ENCODE results near the gene PAPPA.

PAPPA gene

DNA sequence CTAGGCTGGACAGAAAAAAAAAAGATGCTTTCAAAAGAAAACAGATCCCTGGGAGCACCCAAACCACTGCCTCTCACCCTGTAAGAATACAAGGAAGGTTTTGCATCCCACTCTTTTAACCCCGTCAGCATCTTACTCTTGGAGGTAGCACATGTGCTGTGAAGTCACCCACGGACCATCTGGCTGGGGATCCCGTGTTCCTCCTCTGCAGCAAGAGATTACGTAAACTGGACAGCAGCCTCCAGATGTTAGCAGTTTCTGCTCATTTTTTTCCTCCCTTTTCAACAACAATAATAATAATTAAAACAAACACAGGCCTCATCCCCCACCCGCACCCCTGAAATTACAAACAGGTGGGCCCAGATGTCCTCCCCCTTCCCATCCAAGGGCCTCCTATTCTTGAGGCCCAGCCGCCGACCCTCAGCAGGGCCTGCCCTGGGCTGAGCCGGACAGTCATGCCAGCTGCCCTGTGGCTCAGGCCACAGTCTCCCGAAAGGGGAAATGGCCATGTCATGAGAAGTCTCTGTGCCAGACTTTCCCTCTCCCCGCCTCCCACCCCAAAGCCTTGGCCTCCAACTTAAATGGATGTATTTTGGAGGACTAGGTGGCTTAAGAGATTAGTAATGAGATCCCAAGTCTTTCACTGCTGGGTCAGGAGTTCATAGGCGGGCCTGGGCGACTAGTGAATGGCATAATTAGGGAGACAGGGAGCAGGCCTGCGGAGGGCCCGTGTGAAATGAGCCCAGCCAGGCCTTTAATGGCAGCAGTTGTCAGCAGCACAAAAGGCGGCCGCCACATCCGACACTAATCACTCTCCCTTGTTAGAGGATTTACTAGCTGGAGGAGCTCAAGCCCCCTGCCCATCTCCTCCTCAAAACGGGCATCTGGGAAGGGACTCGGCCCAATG lies 165.1 kb downstream of the PAPPA start:
- peak; percentile 91 for DNase-seq (ENCODE audit: low read depth)
- no peak overlapping the region for H3K4me3 ChIP-seq (ENCODE audit: low read depth, low read length)

DNA sequence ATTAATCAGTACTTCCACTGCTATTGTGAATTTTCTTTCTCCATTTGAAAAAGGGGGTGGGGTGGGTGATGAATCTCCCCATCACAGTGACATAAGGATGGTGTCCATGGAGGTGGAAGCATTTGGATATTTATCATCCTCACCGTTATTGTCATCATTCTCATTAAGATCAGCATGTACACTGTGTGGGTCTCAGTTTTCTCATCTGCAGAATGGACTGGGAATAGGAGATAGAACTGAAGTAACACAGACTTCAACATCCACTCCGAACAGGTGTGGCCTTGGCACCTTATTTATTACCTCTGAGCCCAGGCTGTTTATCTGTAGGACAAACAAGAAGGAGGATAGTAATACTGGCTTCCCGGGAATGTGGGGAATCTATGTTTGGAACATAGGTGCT lies 165.9 kb downstream of the PAPPA start:
- no peak overlapping the region for H3K4me3 ChIP-seq (ENCODE audit: low read depth, low read length)
- TF ChIP-seq, protein P1, sequence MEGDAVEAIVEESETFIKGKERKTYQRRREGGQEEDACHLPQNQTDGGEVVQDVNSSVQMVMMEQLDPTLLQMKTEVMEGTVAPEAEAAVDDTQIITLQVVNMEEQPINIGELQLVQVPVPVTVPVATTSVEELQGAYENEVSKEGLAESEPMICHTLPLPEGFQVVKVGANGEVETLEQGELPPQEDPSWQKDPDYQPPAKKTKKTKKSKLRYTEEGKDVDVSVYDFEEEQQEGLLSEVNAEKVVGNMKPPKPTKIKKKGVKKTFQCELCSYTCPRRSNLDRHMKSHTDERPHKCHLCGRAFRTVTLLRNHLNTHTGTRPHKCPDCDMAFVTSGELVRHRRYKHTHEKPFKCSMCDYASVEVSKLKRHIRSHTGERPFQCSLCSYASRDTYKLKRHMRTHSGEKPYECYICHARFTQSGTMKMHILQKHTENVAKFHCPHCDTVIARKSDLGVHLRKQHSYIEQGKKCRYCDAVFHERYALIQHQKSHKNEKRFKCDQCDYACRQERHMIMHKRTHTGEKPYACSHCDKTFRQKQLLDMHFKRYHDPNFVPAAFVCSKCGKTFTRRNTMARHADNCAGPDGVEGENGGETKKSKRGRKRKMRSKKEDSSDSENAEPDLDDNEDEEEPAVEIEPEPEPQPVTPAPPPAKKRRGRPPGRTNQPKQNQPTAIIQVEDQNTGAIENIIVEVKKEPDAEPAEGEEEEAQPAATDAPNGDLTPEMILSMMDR (conservative IDR thresholded peaks at IDR 0.05; ENCODE audit: low read depth, low read length) = no peak
- no peak for DNase-seq (ENCODE audit: low read depth)

More for the DNA sequence above, 165.1 kb downstream of the PAPPA start:
- TF ChIP-seq, protein P1 (conservative IDR thresholded peaks at IDR 0.05; ENCODE audit: low read depth, low read length) = no peak

DNA sequence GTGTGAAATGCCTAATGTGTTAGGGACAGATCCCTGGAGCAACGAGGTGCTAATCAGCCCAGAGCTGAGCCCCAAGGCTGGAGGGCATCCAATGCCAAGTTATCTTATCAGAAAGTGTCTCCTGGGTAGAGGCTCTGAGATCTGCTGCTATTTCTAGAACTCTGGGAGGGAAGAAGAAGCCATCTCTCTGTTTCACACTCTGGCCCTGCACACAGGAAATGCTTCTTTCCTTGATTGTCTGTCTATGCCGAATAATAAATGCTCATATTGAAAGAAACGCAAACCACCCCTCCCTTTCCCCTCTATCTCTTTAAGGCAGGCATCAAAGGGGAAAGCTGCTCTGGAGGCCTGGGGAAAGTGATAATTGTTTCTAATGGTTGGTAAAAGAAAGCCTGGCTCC lies 166.7 kb downstream of the PAPPA start:
- DNase-seq (ENCODE audit: low read depth) = no peak
- H3K4me3 ChIP-seq (ENCODE audit: low read depth, low read length) = no peak overlapping the region
- TF ChIP-seq, protein P1 (conservative IDR thresholded peaks at IDR 0.05; ENCODE audit: low read depth, low read length) = no peak

DNA sequence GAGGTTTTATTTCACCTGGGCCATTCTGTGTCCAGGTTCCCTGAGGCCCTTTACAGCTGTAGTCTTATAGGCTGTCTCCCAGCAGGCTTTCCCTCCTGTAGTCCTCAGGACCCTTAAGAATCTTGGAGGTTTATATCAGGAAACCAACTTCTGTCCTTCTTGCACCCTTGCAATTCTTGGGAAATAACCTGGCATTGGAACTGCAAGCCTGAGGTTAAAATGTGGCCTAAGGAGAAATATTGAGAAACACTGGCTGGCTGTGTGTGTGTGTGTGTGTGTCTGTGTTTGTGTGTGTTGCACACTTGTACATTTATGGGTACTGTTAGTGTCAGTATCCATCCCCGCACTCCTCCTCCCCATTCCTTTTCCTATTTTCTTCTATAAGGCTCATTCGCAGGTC lies 168.9 kb downstream of the PAPPA start:
- TF ChIP-seq, protein P1 (conservative IDR thresholded peaks at IDR 0.05; ENCODE audit: low read depth, low read length) = no peak
- DNase-seq (ENCODE audit: low read depth) = peak; percentile 63
- no peak overlapping the region for H3K4me3 ChIP-seq (ENCODE audit: low read depth, low read length)

DNA sequence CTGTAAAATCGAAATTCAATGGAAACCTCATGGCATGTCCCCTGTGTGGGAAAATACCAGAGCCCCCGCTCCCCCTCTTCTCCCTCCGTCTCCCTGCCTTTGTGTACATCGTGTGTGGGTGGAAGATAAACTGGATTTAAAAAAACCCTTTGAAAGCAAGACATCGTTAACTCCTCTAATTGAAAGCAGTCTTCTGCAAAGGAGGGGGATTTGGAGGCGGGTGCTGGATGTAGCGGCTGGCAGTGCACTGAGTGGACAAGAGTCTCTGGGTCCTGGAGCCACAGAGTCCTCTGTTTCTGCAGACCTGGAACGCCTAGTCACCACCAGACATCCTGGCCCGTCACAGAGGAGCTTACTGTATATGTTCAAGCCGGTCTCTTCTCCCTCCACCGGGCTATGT lies 169.4 kb downstream of the PAPPA start:
- TF ChIP-seq, protein P1 (conservative IDR thresholded peaks at IDR 0.05; ENCODE audit: low read depth, low read length) = no peak
- H3K4me3 ChIP-seq (ENCODE audit: low read depth, low read length) = no peak overlapping the region
- no peak for DNase-seq (ENCODE audit: low read depth)

DNA sequence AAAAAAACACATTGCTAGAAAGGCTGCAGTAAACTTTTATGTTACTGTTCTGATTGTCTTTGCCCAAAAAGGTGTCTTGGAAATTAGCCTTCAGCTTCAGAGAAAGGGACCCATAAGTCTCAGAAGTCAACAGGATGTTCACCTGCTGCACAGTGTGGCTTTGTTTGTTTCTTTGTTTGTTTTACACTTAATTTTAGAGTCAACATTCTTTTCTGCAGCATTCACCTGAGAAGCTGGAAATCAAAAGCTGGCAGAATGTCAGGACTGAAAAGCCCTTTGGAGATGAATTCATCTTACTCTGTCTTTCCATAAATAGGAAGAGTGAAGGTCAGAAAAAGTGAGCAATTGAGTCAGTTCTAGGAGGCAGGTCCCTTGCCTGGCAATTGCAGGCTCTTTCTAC lies 170.0 kb downstream of the PAPPA start:
- TF ChIP-seq, protein P1 (conservative IDR thresholded peaks at IDR 0.05; ENCODE audit: low read depth, low read length) = no peak
- no peak overlapping the region for H3K4me3 ChIP-seq (ENCODE audit: low read depth, low read length)
- no peak for DNase-seq (ENCODE audit: low read depth)

DNA sequence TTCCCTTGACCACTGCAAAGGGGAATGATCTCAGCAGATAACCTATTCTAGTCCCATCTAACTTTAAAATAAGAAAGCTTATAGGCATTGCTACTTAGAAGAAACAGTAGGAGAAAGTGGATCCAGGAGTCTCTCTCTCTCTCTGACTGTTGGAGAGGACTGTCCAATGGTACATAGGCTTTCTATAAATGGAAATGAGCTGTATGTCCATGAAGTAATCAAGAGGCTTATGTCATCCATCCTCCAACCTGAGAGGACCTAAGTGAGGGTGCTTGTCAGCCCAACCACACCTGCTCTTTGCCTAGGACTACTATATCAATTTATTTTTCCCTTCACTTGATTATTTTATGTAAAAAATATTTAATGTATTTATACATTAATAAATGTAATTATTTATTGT lies 172.3 kb downstream of the PAPPA start:
- TF ChIP-seq, protein P1 (conservative IDR thresholded peaks at IDR 0.05; ENCODE audit: low read depth, low read length) = no peak
- DNase-seq (ENCODE audit: low read depth) = no peak
- no peak overlapping the region for H3K4me3 ChIP-seq (ENCODE audit: low read depth, low read length)

Data from choroid plexus epithelial cell (primary cell).